Karpas-422 (cell line): ENCODE results near the gene AGTRAP. TPM values are rescaled to one million over a fixed set of nuclear protein-coding genes. Genes with fewer than 3 reads are reported as not detected.

Experiments used
- DNase-seq: peaks from one replicate; pipeline ENCODE4 v3.0.0-alpha.2; 2015
- H2AFZ ChIP-seq: fragments of 200-600 bp; sonication (generic); 2 replicates; pipeline ENCODE4 v1.6.1; 2014; ENCODE audit warnings: antibody characterized with exemption, low read length, mixed read lengths
- H3K27ac ChIP-seq: fragments of 200-600 bp; sonication (generic); 2 replicates; pipeline ENCODE4 v1.5.1; 2014; ENCODE audit warnings: mild to moderate bottlenecking, low read length, moderate library complexity
- H3K27me3 ChIP-seq: fragments of 200-600 bp; sonication (generic); 2 replicates; pipeline ENCODE4 v1.6.1; 2014; ENCODE audit warnings: low read length, mixed read lengths
- H3K36me3 ChIP-seq: fragments of 200-600 bp; sonication (generic); 2 replicates; pipeline ENCODE4 v1.6.1; 2014; ENCODE audit warnings: low read length, mixed read lengths; ENCODE audit not compliant: insufficient read depth
- H3K4me1 ChIP-seq: fragments of 200-600 bp; sonication (generic); 2 replicates; pipeline ENCODE4 v1.6.1; 2014; ENCODE audit warnings: mild to moderate bottlenecking, low read length, mixed read lengths
- H3K4me2 ChIP-seq: fragments of 200-600 bp; sonication (generic); 2 replicates; pipeline ENCODE4 v1.6.1; 2014; ENCODE audit warnings: low read length, low read depth, mild to moderate bottlenecking; ENCODE audit not compliant: poor library complexity, severe bottlenecking
- H3K4me3 ChIP-seq: fragments of 200-600 bp; sonication (generic); 2 replicates; pipeline ENCODE4 v1.5.1; 2014; ENCODE audit warnings: mild to moderate bottlenecking, antibody characterized with exemption, low read length, mixed read lengths
- H3K79me2 ChIP-seq: fragments of 200-600 bp; sonication (generic); 2 replicates; pipeline ENCODE4 v1.6.1; 2014; ENCODE audit warnings: mild to moderate bottlenecking, low read length, mixed read lengths
- H3K9ac ChIP-seq: fragments of 200-600 bp; sonication (generic); 2 replicates; pipeline ENCODE4 v1.6.0; 2014; ENCODE audit warnings: low read length
- H3K9me2 ChIP-seq: fragments of 200-600 bp; sonication (generic), shearing (Covaris generic); replicated peaks from 2 replicates; pipeline ENCODE4 v1.6.0; 2014; ENCODE audit warnings: mild to moderate bottlenecking, low read length, moderate library complexity; ENCODE audit not compliant: insufficient read depth
- H3K9me3 ChIP-seq: fragments of 300-700, 200-600 bp; sonication (generic); 2 replicates; pipeline ENCODE4 v1.6.1; 2014; ENCODE audit warnings: low read length, mixed read lengths
- H4K20me1 ChIP-seq: fragments of 200-600 bp; sonication (generic); 2 replicates; pipeline ENCODE4 v1.6.1; 2014; ENCODE audit warnings: mild to moderate bottlenecking, antibody characterized with exemption, low read length, low read depth; ENCODE audit not compliant: insufficient read depth
- total RNA-seq: library from RNA; depleted of rRNA; stranded (reverse); fragments of >200 nt; shearing (Covaris generic); gene quantifications from 2 replicates; pipeline ENCODE4 v1.2.3, GENCODE V29; 2014; ENCODE audit warnings: low replicate concordance

Gene AGTRAP
- total RNA-seq, 1 experiment from 2014 or later = 24.3 TPM

GRCh38 chr1:11777658-11778322 is 41.9 kb downstream of the AGTRAP start:
- Histone ChIP-seq H3K4me2 (no peak overlapping the region), H3K4me3 (no peak overlapping the region), H3K27me3 (no peaks in the 10 kb centered on the region), H3K79me2 (no peaks in the 10 kb centered on the region), H2AFZ (no peak overlapping the region), H3K9me2 (no peaks in the 10 kb centered on the region), H3K27ac (no peak overlapping the region), H3K4me1 (no peaks in the 10 kb centered on the region), H3K36me3 (no peaks in the 10 kb centered on the region), H3K9ac (no peak overlapping the region), H4K20me1 (no peaks in the 10 kb centered on the region), H3K9me3 (no peaks in the 10 kb centered on the region)
- DNase-seq = no peak

GRCh38 chr1:11778336-11778735 is 42.4 kb downstream of the AGTRAP start:
- Histone ChIP-seq H4K20me1 (no peaks in the 10 kb centered on the region), H3K9me2 (no peaks in the 10 kb centered on the region), H3K4me1 (no peaks in the 10 kb centered on the region), H3K36me3 (no peaks in the 10 kb centered on the region), H3K4me3 (no peak overlapping the region), H3K27ac (no peak overlapping the region), H3K9ac (no peak overlapping the region), H2AFZ (no peak overlapping the region), H3K9me3 (no peaks in the 10 kb centered on the region), H3K79me2 (no peaks in the 10 kb centered on the region), H3K4me2 (no peak overlapping the region), H3K27me3 (no peaks in the 10 kb centered on the region)
- no peak for DNase-seq

GRCh38 chr1:11778844-11779623 is 43.1 kb downstream of the AGTRAP start:
- Histone ChIP-seq H3K4me2 (no peak overlapping the region), H3K4me1 (no peaks in the 10 kb centered on the region), H3K27ac (no peak overlapping the region), H2AFZ (no peak overlapping the region), H3K27me3 (no peaks in the 10 kb centered on the region), H4K20me1 (no peaks in the 10 kb centered on the region), H3K9ac (no peak overlapping the region), H3K4me3 (no peak overlapping the region), H3K36me3 (no peaks in the 10 kb centered on the region), H3K9me2 (no peaks in the 10 kb centered on the region), H3K9me3 (no peaks in the 10 kb centered on the region), H3K79me2 (no peaks in the 10 kb centered on the region)
- DNase-seq = no peak

GRCh38 chr1:11779715-11780379 is 43.9 kb downstream of the AGTRAP start:
- Histone ChIP-seq H3K4me2 (no peak overlapping the region), H3K9me3 (no peaks in the 10 kb centered on the region), H3K4me1 (no peaks in the 10 kb centered on the region), H2AFZ (no peak overlapping the region), H3K36me3 (no peaks in the 10 kb centered on the region), H3K4me3 (no peak overlapping the region), H3K27me3 (no peaks in the 10 kb centered on the region), H3K27ac (no peak overlapping the region), H3K9ac (no peak overlapping the region), H4K20me1 (no peaks in the 10 kb centered on the region), H3K9me2 (no peaks in the 10 kb centered on the region), H3K79me2 (no peaks in the 10 kb centered on the region)
- no peak for DNase-seq

- no peak overlapping the region for H3K27ac ChIP-seq
- DNase-seq = no peak
- H3K9ac ChIP-seq = no peak overlapping the region
- no peaks in the 10 kb centered on the region for H3K36me3 ChIP-seq
- H3K4me1 ChIP-seq = no peaks in the 10 kb centered on the region
- H3K9me2 ChIP-seq = no peaks in the 10 kb centered on the region
- no peaks in the 10 kb centered on the region for H3K79me2 ChIP-seq
- no peaks in the 10 kb centered on the region for H3K27me3 ChIP-seq
- H3K4me2 ChIP-seq = no peak overlapping the region
- no peak overlapping the region for H2AFZ ChIP-seq
- H3K4me3 ChIP-seq = no peak overlapping the region
- H4K20me1 ChIP-seq = no peaks in the 10 kb centered on the region
- H3K9me3 ChIP-seq = no peaks in the 10 kb centered on the region
These were observed 44.6 kb downstream of the AGTRAP start for GRCh38 chr1:11780380-11781147.

GRCh38 chr1:11781297-11781696 is 45.4 kb downstream of the AGTRAP start:
- H3K9ac ChIP-seq = no peak overlapping the region

GRCh38 chr1:11782127-11782708 is 46.3 kb downstream of the AGTRAP start:
- H2AFZ ChIP-seq = no peak overlapping the region
- no peak overlapping the region for H3K9ac ChIP-seq
- no peak for DNase-seq
- H3K9me2 ChIP-seq = no peaks in the 10 kb centered on the region
- no peak overlapping the region for H3K4me2 ChIP-seq
- no peaks in the 10 kb centered on the region for H4K20me1 ChIP-seq
- no peak overlapping the region for H3K27ac ChIP-seq
- no peaks in the 10 kb centered on the region for H3K4me1 ChIP-seq
- H3K79me2 ChIP-seq = no peaks in the 10 kb centered on the region
- no peaks in the 10 kb centered on the region for H3K9me3 ChIP-seq
- no peaks in the 10 kb centered on the region for H3K27me3 ChIP-seq
- H3K36me3 ChIP-seq = no peaks in the 10 kb centered on the region
- no peak overlapping the region for H3K4me3 ChIP-seq

More at GRCh38 chr1:11781297-11781696, 45.4 kb downstream of the AGTRAP start:
- Histone ChIP-seq H3K9me3 (no peaks in the 10 kb centered on the region), H3K27me3 (no peaks in the 10 kb centered on the region), H2AFZ (no peak overlapping the region), H3K9me2 (no peaks in the 10 kb centered on the region), H4K20me1 (no peaks in the 10 kb centered on the region), H3K4me2 (no peak overlapping the region), H3K36me3 (no peaks in the 10 kb centered on the region), H3K79me2 (no peaks in the 10 kb centered on the region), H3K4me1 (no peaks in the 10 kb centered on the region), H3K27ac (no peak overlapping the region), H3K4me3 (no peak overlapping the region)
- DNase-seq = no peak
